Activated naive CD4-positive, alpha-beta T cell treated with anti-CD3 and anti-CD28 coated beads, Interleukin-2, amount 50 U/mL, for 24 hours (primary cell): ENCODE data around the gene DBH.

ENCODE experiments used
- H3K27ac Mint-ChIP-seq: one replicate; pipeline ENCODE4 v1.8.0; 2021; ENCODE audit warnings: mild to moderate bottlenecking, mixed read lengths
- H3K27me3 Mint-ChIP-seq: one replicate; pipeline ENCODE4 v1.8.0; 2021; ENCODE audit warnings: mixed read lengths
- H3K36me3 Mint-ChIP-seq: one replicate; pipeline ENCODE4 v1.8.0; 2021; ENCODE audit warnings: mixed read lengths
- H3K4me1 Mint-ChIP-seq: one replicate; pipeline ENCODE4 v1.8.0; 2021; ENCODE audit warnings: mixed read lengths
- H3K4me3 Mint-ChIP-seq: one replicate; pipeline ENCODE4 v1.8.0; 2021; ENCODE audit warnings: mild to moderate bottlenecking, mixed read lengths
- H3K9me3 Mint-ChIP-seq: one replicate; pipeline ENCODE4 v1.8.0; 2021; ENCODE audit warnings: mixed read lengths

DBH gene

GRCh38 chr9:133657120-133657661 is 21.0 kb downstream of the DBH start:
- peak overlapping the region; percentile 72 for H3K4me3 Mint-ChIP-seq
- H3K27me3 Mint-ChIP-seq = no peaks in the 10 kb centered on the region
- H3K36me3 Mint-ChIP-seq = no peaks in the 10 kb centered on the region
- peaks cover 40% of the 10 kb centered on the region for H3K4me1 Mint-ChIP-seq
- H3K9me3 Mint-ChIP-seq = no peaks in the 10 kb centered on the region
- H3K27ac Mint-ChIP-seq = peak overlapping the region; percentile 31

- H3K4me3 Mint-ChIP-seq = peak overlapping the region; percentile 64
- H3K4me1 Mint-ChIP-seq = peaks cover 40% of the 10 kb centered on the region
- H3K27ac Mint-ChIP-seq = no peak overlapping the region
- no peaks in the 10 kb centered on the region for H3K27me3 Mint-ChIP-seq
- H3K9me3 Mint-ChIP-seq = no peaks in the 10 kb centered on the region
- no peaks in the 10 kb centered on the region for H3K36me3 Mint-ChIP-seq
Measured at GRCh38 chr9:133658442-133659431, 22.6 kb downstream of the DBH start.

- Mint-ChIP-seq H3K36me3 (no peaks in the 10 kb centered on the region), H3K27me3 (no peaks in the 10 kb centered on the region), H3K9me3 (no peaks in the 10 kb centered on the region), H3K27ac (no peak overlapping the region), H3K4me3 (peak overlapping the region; percentile 64), H3K4me1 (peaks cover 40% of the 10 kb centered on the region)
Measured at GRCh38 chr9:133659516-133659915, 23.4 kb downstream of the DBH start.

GRCh38 chr9:133661846-133662540 is 25.8 kb downstream of the DBH start:
- no peak overlapping the region for H3K27ac Mint-ChIP-seq
- no peaks in the 10 kb centered on the region for H3K9me3 Mint-ChIP-seq
- H3K4me3 Mint-ChIP-seq = no peak overlapping the region
- peaks cover 26% of the 10 kb centered on the region for H3K4me1 Mint-ChIP-seq
- H3K27me3 Mint-ChIP-seq = no peaks in the 10 kb centered on the region
- no peaks in the 10 kb centered on the region for H3K36me3 Mint-ChIP-seq

GRCh38 chr9:133664173-133665050 is 28.2 kb downstream of the DBH start:
- Mint-ChIP-seq H3K27me3 (no peaks in the 10 kb centered on the region), H3K9me3 (no peaks in the 10 kb centered on the region), H3K27ac (no peak overlapping the region), H3K4me1 (peaks cover 1% of the 10 kb centered on the region), H3K36me3 (no peaks in the 10 kb centered on the region), H3K4me3 (no peak overlapping the region)

GRCh38 chr9:133665096-133665495 is 28.9 kb downstream of the DBH start:
- no peak overlapping the region for H3K27ac Mint-ChIP-seq
- no peaks in the 10 kb centered on the region for H3K27me3 Mint-ChIP-seq
- H3K9me3 Mint-ChIP-seq = no peaks in the 10 kb centered on the region
- H3K36me3 Mint-ChIP-seq = no peaks in the 10 kb centered on the region
- no peak overlapping the region for H3K4me3 Mint-ChIP-seq
- no peaks in the 10 kb centered on the region for H3K4me1 Mint-ChIP-seq

- Mint-ChIP-seq H3K27ac (no peak overlapping the region), H3K9me3 (no peaks in the 10 kb centered on the region), H3K27me3 (no peaks in the 10 kb centered on the region), H3K4me3 (no peak overlapping the region), H3K36me3 (no peaks in the 10 kb centered on the region), H3K4me1 (no peaks in the 10 kb centered on the region)
Measured at GRCh38 chr9:133665535-133665934, 29.4 kb downstream of the DBH start.

- Mint-ChIP-seq H3K9me3 (no peaks in the 10 kb centered on the region), H3K27me3 (no peaks in the 10 kb centered on the region), H3K4me1 (no peaks in the 10 kb centered on the region), H3K4me3 (no peak overlapping the region), H3K36me3 (no peaks in the 10 kb centered on the region), H3K27ac (no peak overlapping the region)
Measured at GRCh38 chr9:133666387-133666786, 30.2 kb downstream of the DBH start.

GRCh38 chr9:133666845-133667244 is 30.7 kb downstream of the DBH start:
- Mint-ChIP-seq H3K4me1 (no peaks in the 10 kb centered on the region), H3K4me3 (no peak overlapping the region), H3K9me3 (no peaks in the 10 kb centered on the region), H3K27ac (no peak overlapping the region), H3K27me3 (no peaks in the 10 kb centered on the region), H3K36me3 (no peaks in the 10 kb centered on the region)

GRCh38 chr9:133667759-133668450 is 31.7 kb downstream of the DBH start:
- Mint-ChIP-seq H3K9me3 (no peaks in the 10 kb centered on the region), H3K36me3 (no peaks in the 10 kb centered on the region), H3K27me3 (no peaks in the 10 kb centered on the region), H3K4me1 (peaks cover 4% of the 10 kb centered on the region), H3K4me3 (no peak overlapping the region), H3K27ac (no peak overlapping the region)

- Mint-ChIP-seq H3K27ac (no peak overlapping the region), H3K27me3 (no peaks in the 10 kb centered on the region), H3K4me3 (no peak overlapping the region), H3K9me3 (no peaks in the 10 kb centered on the region), H3K36me3 (no peaks in the 10 kb centered on the region), H3K4me1 (peaks cover 4% of the 10 kb centered on the region)
Measured at GRCh38 chr9:133669182-133669801, 33.1 kb downstream of the DBH start.

- H3K9me3 Mint-ChIP-seq = no peaks in the 10 kb centered on the region
- H3K36me3 Mint-ChIP-seq = no peaks in the 10 kb centered on the region
- H3K27me3 Mint-ChIP-seq = no peaks in the 10 kb centered on the region
- H3K4me3 Mint-ChIP-seq = no peak overlapping the region
- H3K27ac Mint-ChIP-seq = no peak overlapping the region
- H3K4me1 Mint-ChIP-seq = peaks cover 13% of the 10 kb centered on the region
Measured at GRCh38 chr9:133670466-133670865, 34.3 kb downstream of the DBH start.

- Mint-ChIP-seq H3K9me3 (no peaks in the 10 kb centered on the region), H3K4me1 (peaks cover 22% of the 10 kb centered on the region), H3K27me3 (no peaks in the 10 kb centered on the region), H3K4me3 (no peak overlapping the region), H3K36me3 (no peaks in the 10 kb centered on the region), H3K27ac (no peak overlapping the region)
Measured at GRCh38 chr9:133671371-133671770, 35.2 kb downstream of the DBH start.

- H3K27ac Mint-ChIP-seq = no peak overlapping the region
Measured at GRCh38 chr9:133672503-133673257, 36.5 kb downstream of the DBH start.

More at GRCh38 chr9:133672503-133673257, 36.5 kb downstream of the DBH start:
- Mint-ChIP-seq H3K9me3 (no peaks in the 10 kb centered on the region), H3K4me3 (no peak overlapping the region), H3K36me3 (no peaks in the 10 kb centered on the region), H3K27me3 (no peaks in the 10 kb centered on the region), H3K4me1 (peaks cover 35% of the 10 kb centered on the region)
